Mucosa of descending colon (tissue), 3 donors: Measurements from ENCODE around the gene EIF1. TPM values are rescaled to one million over a fixed set of nuclear protein-coding genes. Genes with fewer than 3 reads are reported as not detected.

Source experiments
- ATAC-seq: fragments of 200-7000 bp; cut with Tn5 transposase; one replicate; pipeline ENCODE4 v1.9.1; 2020; ENCODE audit warnings: mild to moderate bottlenecking, moderate library complexity
- DNase-seq, 3 donors: peaks; one replicate each; pipeline ENCODE4 v3.0.0-alpha.2; 2020
- H3K36me3 ChIP-seq: fragments of 200-600 bp; one replicate; pipeline ENCODE4 v1.8.0; 2021; ENCODE audit warnings: low read depth, mild to moderate bottlenecking
- H3K4me1 ChIP-seq: fragments of 200-600 bp; one replicate; pipeline ENCODE4 v1.8.0; 2021; ENCODE audit warnings: low read depth, mild to moderate bottlenecking
- H3K4me3 ChIP-seq: fragments of 200-600 bp; one replicate; pipeline ENCODE4 v1.8.0; 2021; ENCODE audit warnings: mild to moderate bottlenecking
- H3K9me3 ChIP-seq: fragments of 200-600 bp; one replicate; pipeline ENCODE4 v1.8.0; 2021; ENCODE audit warnings: mild to moderate bottlenecking
- CTCF ChIP-seq: fragments of 200-600 bp; IDR thresholded peaks from one replicate; pipeline ENCODE4 v1.8.0; 2022; ENCODE audit warnings: antibody characterized with exemption, mild to moderate bottlenecking
- intact Hi-C, 2 donors: fragments of 100-400 bp; cut with DNase I in 1 of 2; cut with micrococcal nuclease in 1 of 2; formaldehyde crosslinking; loops; one replicate each; pipeline versions ENCODE4 v1.11.0 to v1.11.1; 2022; cut with DNase I, micrococcal nuclease
- total RNA-seq, 3 donors: library from RNA; stranded (reverse); fragmentation: NEBNext Ultra II Directional in 2 of 3; extraction: Animal tissue kit (Norgen Biotek cat#: 25700) in 2 of 3; gene quantifications; one replicate each; pipeline versions ENCODE4 v1.2.1 to v1.2.4, GENCODE V29; 2021 to 2023
- donor health status: DM: no; HTN: no; CAD: no; lungs with moderate emphysema.
- donor health status: DM: no; HTN: no; CAD: no.
- donor health status: DM: no; HTN: yes; CAD: no.

Gene EIF1
- total RNA-seq, 3 donors from 2014 or later, result 547 to 915 (median 566) TPM

- no peak for ATAC-seq
- H3K4me3 ChIP-seq, result no peak overlapping the region
- H3K36me3 ChIP-seq, result no peaks in the 10 kb centered on the region
- H3K9me3 ChIP-seq, result no peaks in the 10 kb centered on the region
- peak in 2 of 3 donors; percentile 40 to 42 for DNase-seq
- intact Hi-C loops, result no loop called here
- TF ChIP-seq CTCF, result no peak
- peaks cover 48% of the 10 kb centered on the region for H3K4me1 ChIP-seq
These were observed 29.8 kb upstream of the EIF1 start for GRCh38 chr17:41658846-41659245.

DNA sequence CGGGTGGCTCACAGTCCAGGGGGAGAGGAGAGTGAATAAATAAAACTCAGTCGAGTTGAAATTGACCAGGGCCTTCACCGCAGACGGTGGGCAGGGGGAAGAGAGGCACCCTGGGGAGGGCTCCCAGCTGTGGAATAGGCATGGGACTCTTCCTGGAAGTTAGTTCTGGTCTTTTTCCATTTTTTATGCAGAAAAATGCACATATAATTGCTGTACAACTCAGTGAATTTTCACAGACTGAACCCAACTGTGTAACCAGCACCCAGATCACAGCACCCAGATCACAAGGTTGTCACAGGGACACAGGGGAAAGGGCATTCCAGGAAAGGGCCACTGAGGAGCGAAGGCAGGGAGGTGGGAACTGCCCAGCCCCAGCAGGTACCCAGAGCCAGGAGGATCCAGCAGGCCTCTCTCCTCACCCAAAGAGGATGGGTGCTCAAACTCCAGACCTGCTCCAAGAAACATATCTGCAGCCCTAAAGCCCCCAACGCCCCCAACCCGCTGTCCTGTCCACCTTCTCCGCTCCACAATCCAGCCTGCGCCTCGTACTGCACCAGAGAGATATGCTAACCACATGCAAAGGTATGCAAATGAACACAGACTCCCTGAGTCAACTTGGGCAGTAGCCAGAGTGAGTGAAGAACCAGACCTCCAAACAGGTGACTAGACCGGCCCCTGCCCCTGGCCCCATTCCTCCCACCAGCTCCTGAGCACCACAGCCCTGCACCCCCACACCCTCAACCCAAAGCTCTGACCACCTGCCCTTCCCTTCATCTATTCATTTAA, 29.1 kb upstream of the EIF1 start:
- ATAC-seq, result no peak
- Histone ChIP-seq H3K4me3 (no peak overlapping the region), H3K9me3 (no peaks in the 10 kb centered on the region), H3K36me3 (no peaks in the 10 kb centered on the region), H3K4me1 (peaks cover 41% of the 10 kb centered on the region)
- peak in 1 of 3 donors; percentile 25 for DNase-seq
- intact Hi-C loops, result loop anchor here (5.0 to 10.0 kb wide), 2 partner anchors 115 to 752 kb away; no protein-coding TSS in a partner anchor
- TF ChIP-seq CTCF, result no peak

- intact Hi-C loops, result loop anchor here (5.0 to 10.0 kb wide), 2 partner anchors 115 to 753 kb away; no protein-coding TSS in a partner anchor
- DNase-seq (peak in 2 of 3 donors; percentile 28 to 44), ATAC-seq (no peak)
- peaks cover 34% of the 10 kb centered on the region for H3K4me1 ChIP-seq
- no peaks in the 10 kb centered on the region for H3K36me3 ChIP-seq
- no peaks in the 10 kb centered on the region for H3K9me3 ChIP-seq
- no peak overlapping the region for H3K4me3 ChIP-seq
- TF ChIP-seq CTCF, result no peak
These were observed 28.4 kb upstream of the EIF1 start for GRCh38 chr17:41660221-41660711.

DNA sequence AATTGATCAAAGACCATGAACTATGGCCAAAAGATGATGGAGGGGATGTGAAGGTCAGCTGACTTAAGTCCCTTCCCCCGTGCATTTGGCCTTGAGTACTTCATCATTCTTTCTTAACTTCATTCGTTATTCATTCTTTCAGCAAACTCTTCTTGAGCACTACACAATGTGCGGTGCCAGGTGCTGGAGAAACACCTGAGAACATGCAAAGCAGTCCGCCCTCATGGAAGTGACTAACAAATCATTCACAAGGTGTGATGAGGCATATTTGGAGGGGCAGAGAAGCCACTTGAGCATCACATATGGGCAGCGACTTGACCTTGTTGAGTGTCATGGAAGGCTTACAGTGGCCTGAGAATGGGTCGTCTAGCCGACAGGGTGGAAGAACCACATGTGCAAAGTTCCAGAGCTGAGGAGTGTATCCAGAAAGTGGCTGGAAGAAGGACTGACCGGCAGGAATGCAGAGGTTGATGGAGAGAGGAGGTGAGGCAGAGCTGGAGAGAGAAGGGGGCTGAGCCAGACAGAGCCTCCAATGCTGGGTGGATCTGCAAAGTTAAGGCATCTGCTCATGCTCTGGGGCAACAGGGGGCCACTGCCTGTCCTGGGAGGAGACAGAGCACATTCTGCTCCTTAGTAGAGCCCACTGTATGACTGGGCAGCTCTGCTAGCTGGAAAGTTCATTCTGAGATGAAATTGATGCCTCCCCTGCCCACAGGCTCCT, 25.1 kb upstream of the EIF1 start:
- intact Hi-C loops, result loop anchor here (5.0 to 10.0 kb wide), 2 partner anchors 119 to 756 kb away; no protein-coding TSS in a partner anchor
- ATAC-seq, result no peak
- no peaks in the 10 kb centered on the region for H3K36me3 ChIP-seq
- no peak overlapping the region for H3K4me3 ChIP-seq
- no peaks in the 10 kb centered on the region for H3K9me3 ChIP-seq
- peak in 2 of 3 donors; percentile 14 to 28 for DNase-seq
- TF ChIP-seq CTCF, result no peak
- peaks cover 22% of the 10 kb centered on the region for H3K4me1 ChIP-seq

DNA sequence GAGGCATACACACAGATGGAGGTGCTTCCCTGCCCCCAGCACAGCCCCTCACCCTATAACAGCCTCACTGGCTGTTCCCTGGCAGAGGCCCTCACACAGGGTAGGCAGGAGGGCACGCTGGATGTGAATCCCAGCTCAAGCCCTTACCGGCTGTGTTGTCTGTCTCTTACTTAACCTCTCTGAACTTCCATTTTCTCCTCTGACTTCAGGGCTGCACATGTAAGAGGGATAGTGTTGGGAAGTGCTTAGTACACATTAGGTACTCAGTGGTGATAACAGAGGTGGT, 24.6 kb upstream of the EIF1 start:
- Histone ChIP-seq H3K4me1 (peaks cover 22% of the 10 kb centered on the region), H3K4me3 (no peak overlapping the region), H3K36me3 (no peaks in the 10 kb centered on the region), H3K9me3 (no peaks in the 10 kb centered on the region)
- DNase-seq (peak in 1 of 3 donors; percentile 40), ATAC-seq (no peak)
- TF ChIP-seq CTCF, result no peak
- intact Hi-C loops, result loop anchor here (5.0 to 10.0 kb wide), 2 partner anchors 119 to 757 kb away; no protein-coding TSS in a partner anchor
